ENCODE measurements around the gene BROX.

GRCh38 chr1:222772996-222773379 lies 60.6 kb downstream of the BROX start:
- TF ChIP-seq CTCF (IDR thresholded peaks at IDR 0.05) (no peak), JUND (IDR thresholded peaks at IDR 0.05) (no peak), POLR2AphosphoS5 (IDR thresholded peaks at IDR 0.05; ENCODE audit: low read depth, low read length) (no peak), REST (IDR thresholded peaks at IDR 0.05; ENCODE audit: low read depth, low read length) (no peak), ZBTB33 (IDR thresholded peaks at IDR 0.05; ENCODE audit: borderline replicate concordance, low read depth) (no peak), MAX (IDR thresholded peaks at IDR 0.05; ENCODE audit: low read depth) (no peak), RAD21 (IDR thresholded peaks at IDR 0.05; ENCODE audit: low read length) (no peak), RCOR1 (IDR thresholded peaks at IDR 0.05; ENCODE audit: low read length) (no peak)

All from SK-N-SH (cell line).